BLaER1 treated with 17β-estradiol and CSF1 and Interleukin-3, amounts not matched to agents 10 nM and 100 nM (cell line): ENCODE data around the gene SOX11.

Source experiments
- H3K27ac ChIP-seq, 11 experiments: shearing (Covaris generic); formaldehyde crosslinking; 2 replicates each; pipeline ENCODE4 v1.8.1; 2022
- H3K27me3 ChIP-seq, 11 experiments: shearing (Covaris generic); formaldehyde crosslinking; 2 replicates each; pipeline ENCODE4 v1.8.1; 2022
- H3K36me3 ChIP-seq, 11 experiments: shearing (Covaris generic); formaldehyde crosslinking; 2 replicates each; pipeline ENCODE4 v1.8.1; 2022
- H3K4me1 ChIP-seq, 10 experiments: shearing (Covaris generic); formaldehyde crosslinking; 2 replicates each; pipeline ENCODE4 v1.8.1; 2022
- H3K4me2 ChIP-seq, 11 experiments: shearing (Covaris generic); formaldehyde crosslinking; 2 replicates each; pipeline ENCODE4 v1.8.1; 2022
- H3K4me3 ChIP-seq, 10 experiments: shearing (Covaris generic); formaldehyde crosslinking; 2 replicates each; pipeline ENCODE4 v1.8.1; 2022
- H3K9ac ChIP-seq, 11 experiments: shearing (Covaris generic); formaldehyde crosslinking; 2 replicates each; pipeline ENCODE4 v1.8.1; 2022
- H3K9me3 ChIP-seq, 11 experiments: shearing (Covaris generic); formaldehyde crosslinking; replicated peaks in 1 of 11; 2 replicates each; pipeline ENCODE4 v1.8.1; 2022
- H4K20me1 ChIP-seq, 11 experiments: shearing (Covaris generic); formaldehyde crosslinking; 2 replicates each; pipeline ENCODE4 v1.8.1; 2022
- Cebpa-rat ChIP-seq, 11 experiments: shearing (Covaris generic); IDR thresholded peaks; 2 replicates each; pipeline ENCODE4 v1.8.1; 2022

The SOX11 gene

DNA sequence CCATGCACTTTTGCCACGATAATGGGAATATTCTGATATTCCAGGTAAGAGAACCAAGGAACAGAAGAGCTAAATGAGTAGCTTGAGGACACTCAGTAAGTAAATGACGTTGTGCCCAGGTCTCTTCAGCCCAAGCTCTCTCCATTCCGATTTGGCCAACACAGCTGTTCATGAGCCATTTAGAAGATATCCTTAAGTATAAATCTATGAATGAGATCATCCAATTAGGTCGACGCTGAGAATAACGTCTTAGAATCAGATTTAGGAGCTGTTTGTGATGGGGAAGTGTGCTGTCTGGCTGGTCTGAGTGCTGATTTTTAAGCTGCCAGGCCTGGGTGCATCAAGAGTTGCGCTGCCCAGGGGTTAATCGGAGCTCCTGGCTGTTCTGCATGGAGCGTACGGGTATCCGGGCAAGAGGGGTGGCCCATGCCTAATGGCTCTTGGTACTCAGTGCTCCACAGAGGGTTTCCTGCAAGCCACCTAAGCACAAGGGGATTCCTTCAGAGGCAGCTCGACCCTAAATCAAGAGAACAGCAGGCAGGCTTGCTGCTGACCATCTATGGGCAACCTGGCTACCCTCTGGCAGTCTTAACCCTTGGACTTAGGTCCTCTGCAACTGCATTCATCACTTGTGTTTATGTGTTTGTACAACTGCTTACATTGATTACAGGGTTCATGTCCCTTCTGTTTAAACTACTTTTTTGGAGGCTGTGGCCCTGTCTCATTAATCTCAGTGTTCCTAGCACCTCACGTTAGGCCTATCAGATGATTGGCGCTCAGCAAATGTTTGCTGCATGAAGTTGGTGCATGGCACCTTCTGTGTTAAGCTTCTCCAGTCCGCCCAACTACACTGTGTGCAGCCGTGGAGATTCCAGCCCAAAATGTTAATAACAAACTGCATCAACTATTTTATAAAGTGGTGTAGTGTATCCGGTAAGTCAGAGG lies 31.9 kb downstream of the SOX11 start:
- H3K4me1 ChIP-seq, result no peaks in the 10 kb centered on the region
- no peaks in the 10 kb centered on the region for H4K20me1 ChIP-seq
- no peak for TF ChIP-seq Cebpa-rat (IDR thresholded peaks at IDR 0.05)
- H3K9ac ChIP-seq, result no peak overlapping the region
- peaks cover 0 to 7% (median 0%) of the 10 kb centered on the region in 11 experiments; a peak in 1 of 22 replicates for H3K27me3 ChIP-seq
- no peaks in the 10 kb centered on the region for H3K36me3 ChIP-seq
- no peak overlapping the region for H3K4me3 ChIP-seq
- no peak overlapping the region for H3K27ac ChIP-seq
- H3K9me3 ChIP-seq, result peaks cover 6 to 19% (median 12%) of the 10 kb centered on the region in 11 experiments; a peak in 17 of 22 replicates
- no peak overlapping the region for H3K4me2 ChIP-seq

DNA sequence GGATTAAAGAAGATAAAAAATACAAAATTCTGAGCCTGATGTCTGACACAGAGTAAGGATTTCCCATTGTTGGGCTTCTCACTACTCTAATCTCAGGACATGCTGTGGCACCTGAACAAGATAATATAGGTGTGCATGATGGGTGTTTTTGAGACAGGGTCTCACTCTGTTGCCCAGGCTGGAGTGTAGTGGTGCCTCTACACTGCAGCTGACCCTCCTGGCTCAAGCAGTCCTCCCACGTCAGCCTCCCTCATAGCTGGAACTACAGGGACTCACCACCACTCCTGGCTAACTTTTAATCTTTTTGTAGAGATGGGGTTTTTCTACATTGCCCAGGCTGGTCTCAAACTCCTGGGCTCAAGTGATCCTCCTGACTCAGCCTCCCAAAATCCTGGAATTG lies 32.9 kb downstream of the SOX11 start:
- peaks cover 1 to 9% (median 6%) of the 10 kb centered on the region in 11 experiments; a peak in 11 of 22 replicates for H3K9me3 ChIP-seq
- no peak for TF ChIP-seq Cebpa-rat (IDR thresholded peaks at IDR 0.05)
- no peaks in the 10 kb centered on the region for H4K20me1 ChIP-seq
- H3K4me3 ChIP-seq, result no peak overlapping the region
- H3K4me1 ChIP-seq, result no peaks in the 10 kb centered on the region
- peaks cover 0 to 7% (median 0%) of the 10 kb centered on the region in 11 experiments; a peak in 1 of 22 replicates for H3K27me3 ChIP-seq
- no peaks in the 10 kb centered on the region for H3K36me3 ChIP-seq
- H3K27ac ChIP-seq, result no peak overlapping the region
- H3K9ac ChIP-seq, result no peak overlapping the region
- no peak overlapping the region for H3K4me2 ChIP-seq

GRCh38 chr2:5725794-5726463 lies 33.7 kb downstream of the SOX11 start:
- Histone ChIP-seq H4K20me1 (no peaks in the 10 kb centered on the region), H3K4me3 (no peak overlapping the region), H3K27me3 (peaks cover 0 to 7% (median 0%) of the 10 kb centered on the region in 11 experiments; a peak in 1 of 22 replicates), H3K27ac (no peak overlapping the region), H3K36me3 (no peaks in the 10 kb centered on the region), H3K4me2 (no peak overlapping the region), H3K9me3 (0 out of 22 replicates have a peak, but pooled peaks cover 0 to under 1% (median 0%) of the 10 kb centered on the region in 11 experiments), H3K9ac (no peak overlapping the region), H3K4me1 (0 out of 20 replicates have a peak, but pooled peaks cover 0 to 1% (median 0%) of the 10 kb centered on the region in 10 experiments)
- TF ChIP-seq Cebpa-rat (IDR thresholded peaks at IDR 0.05), result no peak

GRCh38 chr2:5727235-5727634 lies 35.1 kb downstream of the SOX11 start:
- no peaks in the 10 kb centered on the region for H4K20me1 ChIP-seq
- no peaks in the 10 kb centered on the region for H3K9me3 ChIP-seq
- H3K36me3 ChIP-seq, result no peaks in the 10 kb centered on the region
- no peak overlapping the region for H3K4me2 ChIP-seq
- peaks cover 0 to 7% (median 0%) of the 10 kb centered on the region in 11 experiments; a peak in 1 of 22 replicates for H3K27me3 ChIP-seq
- H3K27ac ChIP-seq, result no peak overlapping the region
- peaks cover 0 to 8% (median 0%) of the 10 kb centered on the region in 10 experiments; a peak in 2 of 20 replicates for H3K4me1 ChIP-seq
- TF ChIP-seq Cebpa-rat (IDR thresholded peaks at IDR 0.05), result no peak
- H3K9ac ChIP-seq, result no peak overlapping the region
- no peak overlapping the region for H3K4me3 ChIP-seq

DNA sequence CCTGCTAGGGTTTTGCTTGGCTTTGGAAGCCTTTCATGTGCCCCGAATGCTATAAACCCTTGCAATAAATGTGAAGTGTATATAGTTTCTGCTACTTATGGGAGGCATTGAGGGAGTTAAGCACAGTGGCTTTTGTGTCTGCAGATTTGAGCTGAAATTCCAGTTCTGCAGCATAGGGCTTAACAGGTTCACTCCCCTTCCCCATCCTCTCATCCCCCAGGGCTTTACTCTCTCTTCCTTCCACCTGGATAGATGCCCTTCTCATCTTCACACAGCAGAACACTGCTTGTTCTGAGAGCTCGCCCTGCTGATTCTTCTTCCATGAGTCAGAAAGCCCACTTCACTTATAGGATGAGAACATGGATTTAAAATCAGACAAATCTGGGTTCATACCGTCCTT lies 37.2 kb downstream of the SOX11 start:
- Histone ChIP-seq H3K9me3 (no peaks in the 10 kb centered on the region), H3K36me3 (no peaks in the 10 kb centered on the region), H3K9ac (no peak overlapping the region), H3K27me3 (peaks cover 0 to 7% (median 0%) of the 10 kb centered on the region in 11 experiments; a peak in 1 of 22 replicates), H4K20me1 (no peaks in the 10 kb centered on the region), H3K4me1 (peaks cover 0 to 8% (median 0%) of the 10 kb centered on the region in 10 experiments; a peak in 2 of 20 replicates), H3K4me2 (no peak overlapping the region), H3K27ac (no peak overlapping the region), H3K4me3 (no peak overlapping the region)
- no peak for TF ChIP-seq Cebpa-rat (IDR thresholded peaks at IDR 0.05)

DNA sequence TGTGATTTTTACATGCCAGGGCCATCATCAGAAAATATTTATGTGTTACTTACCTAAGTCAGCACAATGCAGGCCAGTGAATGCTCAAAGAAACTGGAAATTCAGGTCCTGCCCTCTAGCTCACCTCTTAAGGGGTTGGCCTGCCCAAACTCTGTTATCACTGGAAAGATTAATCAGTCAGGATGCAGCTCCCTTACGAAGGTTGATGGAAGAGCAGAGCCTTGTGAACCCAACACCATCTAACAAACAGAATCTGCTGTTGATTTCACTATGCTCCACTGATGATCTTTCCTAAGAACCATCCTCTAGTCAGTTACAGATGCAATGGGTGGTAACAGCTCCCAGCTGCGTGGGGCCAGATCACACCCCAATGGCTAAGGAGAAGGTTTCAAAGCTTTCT lies 38.2 kb downstream of the SOX11 start:
- H3K4me1 ChIP-seq, result peaks cover 0 to 8% (median 0%) of the 10 kb centered on the region in 10 experiments; a peak in 2 of 20 replicates
- no peaks in the 10 kb centered on the region for H3K36me3 ChIP-seq
- no peaks in the 10 kb centered on the region for H3K9me3 ChIP-seq
- H3K4me3 ChIP-seq, result no peak overlapping the region
- H3K27me3 ChIP-seq, result peaks cover 0 to 7% (median 0%) of the 10 kb centered on the region in 11 experiments; a peak in 1 of 22 replicates
- no peak for TF ChIP-seq Cebpa-rat (IDR thresholded peaks at IDR 0.05)
- H3K9ac ChIP-seq, result no peak overlapping the region
- no peaks in the 10 kb centered on the region for H4K20me1 ChIP-seq
- no peak overlapping the region for H3K27ac ChIP-seq
- no peak overlapping the region for H3K4me2 ChIP-seq

DNA sequence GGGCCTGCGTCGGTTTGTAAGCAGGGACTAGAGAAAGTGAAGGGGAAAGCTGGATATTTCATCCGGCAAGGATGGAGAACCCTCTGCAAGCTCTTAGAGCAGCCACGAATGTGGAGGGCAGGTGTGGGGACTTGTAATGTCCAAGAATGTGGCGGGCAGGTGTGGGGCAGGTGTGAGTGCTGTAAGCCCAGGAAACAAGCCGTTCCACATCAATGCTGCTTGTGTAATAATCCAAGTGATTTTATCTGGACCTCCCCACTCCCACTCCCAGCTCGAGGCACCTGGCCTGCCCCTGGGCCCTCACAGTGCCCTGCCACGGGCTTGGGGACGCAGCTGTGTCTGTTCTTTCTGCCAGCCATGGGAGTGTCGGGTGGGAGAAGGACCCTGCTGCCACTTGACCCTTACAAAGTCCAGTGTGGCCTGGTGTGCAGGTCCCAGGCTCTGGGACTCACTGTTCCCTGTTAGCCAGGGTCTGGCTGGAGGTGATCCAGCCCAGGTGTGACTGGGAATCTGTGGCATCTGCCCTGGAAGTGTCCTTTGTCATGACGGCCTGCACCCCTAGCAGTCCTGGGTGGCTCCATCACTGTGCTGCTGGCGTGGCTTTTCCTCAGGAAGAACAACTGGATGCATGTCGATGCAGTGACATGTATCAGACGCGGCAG lies 42.8 kb downstream of the SOX11 start:
- Histone ChIP-seq H4K20me1 (no peaks in the 10 kb centered on the region), H3K4me2 (no peak overlapping the region), H3K9ac (no peak overlapping the region), H3K4me3 (no peak overlapping the region), H3K27ac (no peak overlapping the region), H3K9me3 (no peaks in the 10 kb centered on the region), H3K4me1 (peaks cover 0 to 8% (median 0%) of the 10 kb centered on the region in 10 experiments; a peak in 2 of 20 replicates), H3K27me3 (no peaks in the 10 kb centered on the region), H3K36me3 (no peaks in the 10 kb centered on the region)
- TF ChIP-seq Cebpa-rat (IDR thresholded peaks at IDR 0.05), result no peak

GRCh38 chr2:5735521-5735861 lies 43.3 kb downstream of the SOX11 start:
- Histone ChIP-seq H3K4me1 (peaks cover 0 to 8% (median 0%) of the 10 kb centered on the region in 10 experiments; a peak in 2 of 20 replicates), H3K9ac (no peak overlapping the region), H3K27me3 (no peaks in the 10 kb centered on the region), H3K4me3 (no peak overlapping the region), H4K20me1 (no peaks in the 10 kb centered on the region), H3K4me2 (no peak overlapping the region), H3K9me3 (no peaks in the 10 kb centered on the region), H3K36me3 (no peaks in the 10 kb centered on the region), H3K27ac (no peak overlapping the region)
- TF ChIP-seq Cebpa-rat (IDR thresholded peaks at IDR 0.05), result no peak

GRCh38 chr2:5736050-5736449 lies 43.9 kb downstream of the SOX11 start:
- no peaks in the 10 kb centered on the region for H3K9me3 ChIP-seq
- no peak overlapping the region for H3K27ac ChIP-seq
- no peaks in the 10 kb centered on the region for H3K27me3 ChIP-seq
- no peak for TF ChIP-seq Cebpa-rat (IDR thresholded peaks at IDR 0.05)
- H3K4me2 ChIP-seq, result no peak overlapping the region
- peaks cover 0 to 7% (median 0%) of the 10 kb centered on the region in 10 experiments; a peak in 2 of 20 replicates for H3K4me1 ChIP-seq
- no peaks in the 10 kb centered on the region for H4K20me1 ChIP-seq
- H3K36me3 ChIP-seq, result no peaks in the 10 kb centered on the region
- no peak overlapping the region for H3K9ac ChIP-seq
- H3K4me3 ChIP-seq, result no peak overlapping the region
